ENCODE measurements around the gene BIVM.

The BIVM gene

GRCh38 chr13:102816708-102817107 is 17.8 kb downstream of the BIVM start:
- no peak overlapping the region for H3K27ac ChIP-seq (ENCODE audit: low read length)
- H3K36me3 ChIP-seq (ENCODE audit: control insufficient read depth in 2 of 2, insufficient read depth in 2 of 2, low read length in 2 of 2) = peaks cover 5 to 14% of the 10 kb centered on the region in 2 donors
- no peaks in the 10 kb centered on the region for H3K9me3 ChIP-seq (ENCODE audit: control insufficient read depth in 2 of 2, low read length in 2 of 2)
- no peaks in the 10 kb centered on the region for H3K4me1 ChIP-seq (ENCODE audit: control insufficient read depth, insufficient read depth, low read length)
- H3K27me3 ChIP-seq (ENCODE audit: control insufficient read depth in 1 of 2, insufficient read depth in 2 of 2, low read length in 2 of 2) = no peaks in the 10 kb centered on the region
- H3K4me3 ChIP-seq (ENCODE audit: low read length in 2 of 2) = no peak overlapping the region
- no peak overlapping the region for H3K9ac ChIP-seq (ENCODE audit: low read length in 2 of 2)

GRCh38 chr13:102817241-102817640 is 18.3 kb downstream of the BIVM start:
- Histone ChIP-seq H3K27ac (ENCODE audit: low read length) (no peak overlapping the region), H3K27me3 (ENCODE audit: control insufficient read depth in 1 of 2, insufficient read depth in 2 of 2, low read length in 2 of 2) (no peaks in the 10 kb centered on the region), H3K36me3 (ENCODE audit: control insufficient read depth in 2 of 2, insufficient read depth in 2 of 2, low read length in 2 of 2) (peaks cover 10 to 19% of the 10 kb centered on the region in 2 donors), H3K4me1 (ENCODE audit: control insufficient read depth, insufficient read depth, low read length) (no peaks in the 10 kb centered on the region), H3K9me3 (ENCODE audit: control insufficient read depth in 2 of 2, low read length in 2 of 2) (no peaks in the 10 kb centered on the region), H3K9ac (ENCODE audit: low read length in 2 of 2) (no peak overlapping the region), H3K4me3 (ENCODE audit: low read length in 2 of 2) (no peak overlapping the region)

GRCh38 chr13:102817907-102818306 is 19.0 kb downstream of the BIVM start:
- no peaks in the 10 kb centered on the region for H3K27me3 ChIP-seq (ENCODE audit: control insufficient read depth in 1 of 2, insufficient read depth in 2 of 2, low read length in 2 of 2)
- H3K27ac ChIP-seq (ENCODE audit: low read length) = no peak overlapping the region
- peaks cover 17 to 24% of the 10 kb centered on the region in 2 donors for H3K36me3 ChIP-seq (ENCODE audit: control insufficient read depth in 2 of 2, insufficient read depth in 2 of 2, low read length in 2 of 2)
- H3K4me1 ChIP-seq (ENCODE audit: control insufficient read depth, insufficient read depth, low read length) = no peaks in the 10 kb centered on the region
- no peaks in the 10 kb centered on the region for H3K9me3 ChIP-seq (ENCODE audit: control insufficient read depth in 2 of 2, low read length in 2 of 2)
- H3K4me3 ChIP-seq (ENCODE audit: low read length in 2 of 2) = no peak overlapping the region
- H3K9ac ChIP-seq (ENCODE audit: low read length in 2 of 2) = no peak overlapping the region

- Histone ChIP-seq H3K27ac (ENCODE audit: low read length) (no peak overlapping the region), H3K4me3 (ENCODE audit: low read length in 2 of 2) (no peak overlapping the region), H3K27me3 (ENCODE audit: control insufficient read depth in 1 of 2, insufficient read depth in 2 of 2, low read length in 2 of 2) (no peaks in the 10 kb centered on the region), H3K4me1 (ENCODE audit: control insufficient read depth, insufficient read depth, low read length) (no peaks in the 10 kb centered on the region), H3K36me3 (ENCODE audit: control insufficient read depth in 2 of 2, insufficient read depth in 2 of 2, low read length in 2 of 2) (peaks cover 30 to 31% of the 10 kb centered on the region in 2 donors), H3K9ac (ENCODE audit: low read length in 2 of 2) (no peak overlapping the region), H3K9me3 (ENCODE audit: control insufficient read depth in 2 of 2, low read length in 2 of 2) (no peaks in the 10 kb centered on the region)
Measured at GRCh38 chr13:102825400-102825799, 26.5 kb downstream of the BIVM start.

DNA sequence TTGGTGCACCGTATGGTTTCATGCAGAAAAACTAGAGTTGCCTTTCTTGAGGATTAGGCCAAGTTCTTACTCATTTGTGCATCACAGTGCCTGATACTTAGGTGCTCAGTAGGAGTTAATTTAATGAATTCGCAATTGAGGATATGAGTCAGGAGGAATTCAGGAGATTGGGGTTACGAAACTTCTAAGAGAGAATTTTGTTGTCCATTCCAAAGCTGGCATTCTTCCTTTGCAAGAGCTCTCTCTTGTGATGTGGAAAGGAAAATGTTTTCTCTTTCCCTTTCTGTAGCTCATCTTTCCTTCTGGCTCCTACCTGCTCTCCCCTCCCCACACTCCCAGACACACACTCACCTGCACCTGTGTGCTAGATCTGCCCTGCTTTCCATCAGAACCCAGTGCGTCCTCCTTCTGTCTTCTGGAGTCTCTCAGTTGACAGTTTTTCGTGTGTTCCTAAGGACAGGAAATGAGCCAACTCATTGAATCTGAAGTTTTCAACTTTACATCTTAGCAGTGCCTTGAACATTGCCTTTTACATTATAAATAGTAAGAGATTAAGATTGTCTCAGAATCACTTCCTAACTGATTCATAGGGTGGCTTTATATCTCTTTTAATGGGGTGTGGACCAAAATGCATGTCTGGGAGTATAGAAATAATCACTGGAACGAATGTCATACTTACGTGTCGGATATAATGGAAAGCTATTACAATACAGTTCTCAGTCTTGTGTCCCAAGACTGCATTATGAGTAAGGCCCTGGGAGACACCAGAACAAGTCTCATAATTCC is 27.2 kb downstream of the BIVM start:
- no peaks in the 10 kb centered on the region for H3K9me3 ChIP-seq (ENCODE audit: control insufficient read depth in 2 of 2, low read length in 2 of 2)
- H3K36me3 ChIP-seq (ENCODE audit: control insufficient read depth in 2 of 2, insufficient read depth in 2 of 2, low read length in 2 of 2) = peaks cover 30 to 31% of the 10 kb centered on the region in 2 donors
- no peak overlapping the region for H3K4me3 ChIP-seq (ENCODE audit: low read length in 2 of 2)
- H3K27me3 ChIP-seq (ENCODE audit: control insufficient read depth in 1 of 2, insufficient read depth in 2 of 2, low read length in 2 of 2) = no peaks in the 10 kb centered on the region
- no peaks in the 10 kb centered on the region for H3K4me1 ChIP-seq (ENCODE audit: control insufficient read depth, insufficient read depth, low read length)
- no peak overlapping the region for H3K9ac ChIP-seq (ENCODE audit: low read length in 2 of 2)
- no peak overlapping the region for H3K27ac ChIP-seq (ENCODE audit: low read length)

DNA sequence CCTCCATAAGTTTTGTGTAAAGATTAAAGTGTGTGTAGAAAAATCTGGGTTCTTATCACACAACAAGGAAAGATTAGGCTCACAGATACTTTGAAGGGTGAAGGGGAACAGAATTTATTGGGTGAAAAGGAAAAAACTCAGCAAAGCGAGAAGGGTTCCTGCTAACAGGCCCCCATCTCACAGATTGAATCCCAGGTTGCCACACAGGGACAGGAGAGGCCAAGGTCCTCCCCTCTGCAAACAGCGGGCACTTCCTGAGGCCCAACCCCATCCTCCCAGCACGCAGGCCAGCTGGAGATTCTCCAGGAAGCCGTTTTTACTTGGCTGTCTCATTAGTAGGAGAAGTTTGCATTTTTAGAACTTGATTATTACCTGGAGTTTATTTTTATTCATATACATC is 31.7 kb downstream of the BIVM start:
- no peaks in the 10 kb centered on the region for H3K4me1 ChIP-seq (ENCODE audit: control insufficient read depth, insufficient read depth, low read length)
- H3K4me3 ChIP-seq (ENCODE audit: low read length in 2 of 2) = no peak overlapping the region
- no peaks in the 10 kb centered on the region for H3K27me3 ChIP-seq (ENCODE audit: control insufficient read depth in 1 of 2, insufficient read depth in 2 of 2, low read length in 2 of 2)
- H3K27ac ChIP-seq (ENCODE audit: low read length) = no peak overlapping the region
- H3K36me3 ChIP-seq (ENCODE audit: control insufficient read depth in 2 of 2, insufficient read depth in 2 of 2, low read length in 2 of 2) = peaks cover 10 to 18% of the 10 kb centered on the region in 2 donors
- H3K9ac ChIP-seq (ENCODE audit: low read length in 2 of 2) = no peak overlapping the region
- H3K9me3 ChIP-seq (ENCODE audit: control insufficient read depth in 2 of 2, low read length in 2 of 2) = no peaks in the 10 kb centered on the region

- no peaks in the 10 kb centered on the region for H3K9me3 ChIP-seq (ENCODE audit: control insufficient read depth in 2 of 2, low read length in 2 of 2)
- H3K27me3 ChIP-seq (ENCODE audit: control insufficient read depth in 1 of 2, insufficient read depth in 2 of 2, low read length in 2 of 2) = no peaks in the 10 kb centered on the region
- no peak overlapping the region for H3K27ac ChIP-seq (ENCODE audit: low read length)
- no peak overlapping the region for H3K9ac ChIP-seq (ENCODE audit: low read length in 2 of 2)
- H3K4me3 ChIP-seq (ENCODE audit: low read length in 2 of 2) = no peak overlapping the region
- peaks cover 23 to 26% of the 10 kb centered on the region in 2 donors for H3K36me3 ChIP-seq (ENCODE audit: control insufficient read depth in 2 of 2, insufficient read depth in 2 of 2, low read length in 2 of 2)
- H3K4me1 ChIP-seq (ENCODE audit: control insufficient read depth, insufficient read depth, low read length) = no peaks in the 10 kb centered on the region
Measured at GRCh38 chr13:102836471-102836870, 37.6 kb downstream of the BIVM start.

DNA sequence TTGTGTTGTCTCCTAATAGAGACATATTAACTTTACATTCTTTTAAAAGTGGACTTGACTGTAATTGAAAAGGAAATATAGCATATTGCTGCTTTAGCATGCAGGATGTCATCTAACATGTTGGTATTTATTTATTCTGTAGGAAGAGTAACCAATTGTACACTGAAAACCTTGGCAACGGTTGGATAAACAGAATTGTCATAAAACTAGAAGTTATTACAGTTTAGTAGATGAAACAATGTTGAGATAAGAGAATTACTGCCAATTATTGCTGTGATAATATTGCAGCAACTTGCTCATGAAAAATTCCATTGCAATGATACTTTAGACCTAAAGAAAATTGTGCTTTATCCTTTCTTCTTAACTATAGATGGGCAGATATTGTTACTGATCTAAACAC is 39.4 kb downstream of the BIVM start:
- no peaks in the 10 kb centered on the region for H3K27me3 ChIP-seq (ENCODE audit: control insufficient read depth in 1 of 2, insufficient read depth in 2 of 2, low read length in 2 of 2)
- H3K4me3 ChIP-seq (ENCODE audit: low read length in 2 of 2) = no peak overlapping the region
- H3K9ac ChIP-seq (ENCODE audit: low read length in 2 of 2) = no peak overlapping the region
- no peaks in the 10 kb centered on the region for H3K4me1 ChIP-seq (ENCODE audit: control insufficient read depth, insufficient read depth, low read length)
- no peaks in the 10 kb centered on the region for H3K9me3 ChIP-seq (ENCODE audit: control insufficient read depth in 2 of 2, low read length in 2 of 2)
- H3K36me3 ChIP-seq (ENCODE audit: control insufficient read depth in 2 of 2, insufficient read depth in 2 of 2, low read length in 2 of 2) = peaks cover 23% of the 10 kb centered on the region in 2 donors
- no peak overlapping the region for H3K27ac ChIP-seq (ENCODE audit: low read length)

GRCh38 chr13:102838982-102839381 is 40.1 kb downstream of the BIVM start:
- Histone ChIP-seq H3K36me3 (ENCODE audit: control insufficient read depth in 2 of 2, insufficient read depth in 2 of 2, low read length in 2 of 2) (peaks cover 23% of the 10 kb centered on the region in 2 donors), H3K27me3 (ENCODE audit: control insufficient read depth in 1 of 2, insufficient read depth in 2 of 2, low read length in 2 of 2) (no peaks in the 10 kb centered on the region), H3K4me1 (ENCODE audit: control insufficient read depth, insufficient read depth, low read length) (no peaks in the 10 kb centered on the region), H3K9ac (ENCODE audit: low read length in 2 of 2) (no peak overlapping the region), H3K27ac (ENCODE audit: low read length) (no peak overlapping the region), H3K4me3 (ENCODE audit: low read length in 2 of 2) (no peak overlapping the region), H3K9me3 (ENCODE audit: control insufficient read depth in 2 of 2, low read length in 2 of 2) (no peaks in the 10 kb centered on the region)

- no peaks in the 10 kb centered on the region for H3K27me3 ChIP-seq (ENCODE audit: control insufficient read depth in 1 of 2, insufficient read depth in 2 of 2, low read length in 2 of 2)
- H3K27ac ChIP-seq (ENCODE audit: low read length) = no peak overlapping the region
- no peak overlapping the region for H3K4me3 ChIP-seq (ENCODE audit: low read length in 2 of 2)
- peaks cover 23% of the 10 kb centered on the region in 2 donors for H3K36me3 ChIP-seq (ENCODE audit: control insufficient read depth in 2 of 2, insufficient read depth in 2 of 2, low read length in 2 of 2)
- H3K9me3 ChIP-seq (ENCODE audit: control insufficient read depth in 2 of 2, low read length in 2 of 2) = no peaks in the 10 kb centered on the region
- no peak overlapping the region for H3K9ac ChIP-seq (ENCODE audit: low read length in 2 of 2)
- H3K4me1 ChIP-seq (ENCODE audit: control insufficient read depth, insufficient read depth, low read length) = no peaks in the 10 kb centered on the region
Measured at GRCh38 chr13:102839462-102839861, 40.5 kb downstream of the BIVM start.

DNA sequence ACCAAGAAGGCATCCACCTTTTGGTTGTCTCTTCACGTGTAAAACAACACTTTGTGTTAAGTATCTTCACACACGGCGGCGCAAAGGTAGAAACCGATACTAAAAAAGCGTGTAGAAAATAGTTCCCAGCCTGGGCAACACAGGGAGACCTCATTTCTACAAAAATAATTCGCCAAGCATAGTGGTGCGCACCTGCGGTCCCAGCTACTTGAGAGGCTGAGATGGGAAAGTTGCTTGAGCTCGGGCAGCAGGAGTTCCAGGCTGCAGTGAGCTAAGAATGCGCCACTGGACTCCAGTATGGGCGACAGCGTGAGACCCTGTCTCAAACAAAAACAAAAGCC is 46.3 kb downstream of the BIVM start:
- Histone ChIP-seq H3K9ac (ENCODE audit: low read length in 2 of 2) (peak overlapping the region; percentile 89 to 97), H3K27ac (ENCODE audit: low read length) (peak overlapping the region; percentile 96), H3K4me1 (ENCODE audit: control insufficient read depth, insufficient read depth, low read length) (peaks cover 10% of the 10 kb centered on the region), H3K36me3 (ENCODE audit: control insufficient read depth in 2 of 2, insufficient read depth in 2 of 2, low read length in 2 of 2) (no peaks in the 10 kb centered on the region), H3K9me3 (ENCODE audit: control insufficient read depth in 2 of 2, low read length in 2 of 2) (no peaks in the 10 kb centered on the region), H3K27me3 (ENCODE audit: control insufficient read depth in 1 of 2, insufficient read depth in 2 of 2, low read length in 2 of 2) (no peaks in the 10 kb centered on the region), H3K4me3 (ENCODE audit: low read length in 2 of 2) (peak overlapping the region; percentile 90 to 99)

Measured in stomach smooth muscle (tissue), 2 donors.